Skeletal muscle cell (primary cell): ENCODE results near the gene NFATC2.
A peak's percentile ranks its signal among the peaks of the same experiment; 100 is the strongest.

ENCODE experiments used
- DNase-seq: peaks from one replicate; pipeline ENCODE4 v3.0.0-alpha.2; 2010; ENCODE audit warnings: low read depth
- H3K4me3 ChIP-seq: 2 replicates; pipeline ENCODE4 v1.5.1; 2011; ENCODE audit warnings: low read depth, mild to moderate bottlenecking, control low read depth, low read length, moderate library complexity

NFATC2 gene

DNA sequence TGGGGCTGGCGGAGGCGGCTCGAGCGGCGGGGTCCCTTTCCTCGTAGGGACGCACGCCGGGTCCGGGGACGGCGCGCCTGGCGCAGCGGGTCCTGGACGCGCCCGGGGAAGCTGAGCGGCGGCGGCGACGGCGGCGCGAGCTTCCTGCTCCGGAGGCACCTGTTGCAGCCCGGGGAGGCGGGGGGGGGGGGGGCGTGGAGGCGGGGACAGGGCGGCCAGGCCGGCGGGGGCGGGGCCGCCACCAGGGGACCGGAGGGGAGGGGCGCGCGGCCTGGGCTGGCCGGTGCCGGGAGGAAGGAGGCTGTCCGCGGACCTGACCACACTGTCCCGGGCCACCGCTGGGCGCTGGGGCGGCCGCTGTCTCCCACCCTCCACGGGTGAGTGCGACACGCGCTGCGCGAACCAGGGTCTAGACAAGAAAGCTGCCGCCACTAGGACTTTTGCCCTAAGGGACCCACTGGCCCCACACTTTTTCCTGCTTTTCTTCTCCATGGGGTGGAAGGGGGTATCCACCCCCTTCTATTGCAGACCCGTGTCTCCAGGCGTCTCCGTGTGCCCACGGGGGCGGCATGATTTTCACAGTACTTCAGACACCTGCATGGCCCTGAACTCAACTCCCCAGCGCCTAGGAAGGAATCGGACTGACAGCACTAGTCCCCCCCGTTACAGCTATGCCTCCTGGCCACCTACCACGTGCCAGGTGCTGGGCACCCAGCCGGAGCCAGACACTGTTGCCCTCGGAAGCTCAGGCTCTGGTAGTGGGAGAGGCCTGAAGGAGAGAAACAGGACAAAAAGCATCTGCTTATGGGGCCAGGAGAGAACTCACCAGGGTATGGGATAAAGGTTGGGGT, at the start of gene NFATC2:
Gene NFATC2, minus strand, starts transcription at position 149 of the 851 bp plus-strand sequence. CDS start 220 bp downstream, outside the sequence.
- H3K4me3 ChIP-seq, result peak within 1 kb of the TSS; percentile 18
- no peak for DNase-seq

DNA sequence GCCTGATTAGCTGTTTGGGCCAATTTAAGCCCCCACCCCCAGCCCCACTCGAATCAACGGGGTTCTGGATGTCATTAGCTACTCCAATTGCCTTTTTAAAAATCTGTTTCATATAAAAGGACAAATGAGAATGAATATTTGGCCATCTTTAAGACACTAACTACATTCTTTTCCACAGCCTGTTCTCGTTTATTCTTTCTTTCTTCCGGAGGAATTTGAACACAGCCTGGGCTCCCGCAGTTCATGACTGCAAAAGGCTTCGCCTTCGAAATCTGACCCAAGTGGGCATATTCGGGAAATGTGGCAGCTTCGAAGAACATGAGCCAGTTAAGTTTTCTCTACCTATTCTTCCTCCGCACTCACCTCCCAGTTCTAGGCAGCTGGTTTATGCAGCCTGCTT, 49.4 kb upstream of the NFATC2 start:
- DNase-seq, result no peak
- H3K4me3 ChIP-seq, result no peak overlapping the region

DNA sequence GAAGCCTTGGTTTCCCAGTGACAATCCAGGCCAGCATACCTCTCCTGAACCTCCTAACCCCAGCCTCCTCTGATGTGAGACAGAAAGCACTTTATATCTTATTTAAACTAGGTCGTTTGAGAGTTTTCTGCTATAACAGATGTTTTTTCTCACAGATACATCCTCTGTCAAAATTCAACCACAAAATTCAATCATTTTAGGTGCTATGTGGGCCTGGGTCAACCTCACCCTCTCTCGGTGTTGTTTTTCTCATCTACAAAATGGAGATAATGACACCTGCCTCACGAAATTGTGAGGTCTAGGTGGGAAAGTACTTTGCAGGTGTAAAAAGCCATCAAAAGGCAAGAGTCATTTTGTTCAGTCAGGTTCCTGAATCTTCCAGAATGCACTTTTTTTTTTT, 46.2 kb upstream of the NFATC2 start:
- no peak overlapping the region for H3K4me3 ChIP-seq
- DNase-seq, result no peak

DNA sequence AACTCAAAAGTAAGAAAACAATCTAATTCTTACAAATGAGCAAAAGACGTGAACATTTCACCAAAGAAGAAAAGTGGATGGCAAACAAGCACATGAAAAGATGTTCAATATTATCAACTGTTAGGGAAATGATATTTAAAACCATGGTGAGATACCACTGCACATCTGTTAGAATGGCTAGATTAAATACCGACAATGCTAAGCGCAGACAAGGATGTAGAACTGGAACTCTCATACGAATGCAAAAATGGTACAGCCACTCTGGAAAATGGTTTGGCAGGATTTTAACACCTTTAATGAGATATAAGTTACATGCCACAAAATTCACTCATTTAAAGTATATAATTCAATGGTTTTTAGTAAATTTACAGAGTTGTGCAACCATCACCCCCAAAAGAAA, 44.6 kb upstream of the NFATC2 start:
- no peak for DNase-seq

DNA sequence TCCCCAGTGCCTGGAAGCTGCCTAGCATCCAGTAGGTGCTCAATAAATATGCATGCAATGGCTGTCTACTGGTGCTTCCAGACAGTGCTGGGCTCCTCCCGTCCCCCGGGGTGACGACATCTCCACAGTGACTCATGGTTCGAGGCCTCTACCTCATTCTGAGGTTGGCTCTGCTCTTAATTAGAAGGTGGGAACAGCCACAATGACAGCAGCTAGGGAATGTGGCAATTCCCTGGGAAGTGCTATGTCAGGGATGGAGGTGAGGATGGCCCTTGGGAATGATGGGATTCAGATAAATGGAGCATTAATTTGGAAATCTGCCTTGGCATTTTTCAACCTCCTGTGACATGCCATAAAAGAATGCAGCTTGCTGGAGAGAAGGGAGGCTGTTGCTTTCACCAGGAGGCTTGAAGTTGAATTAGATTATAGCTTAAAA, 43.5 kb upstream of the NFATC2 start:
- peak; percentile 79 for DNase-seq
- H3K4me3 ChIP-seq, result no peak overlapping the region

More for the DNA sequence above, 44.6 kb upstream of the NFATC2 start:
- no peak overlapping the region for H3K4me3 ChIP-seq

DNA sequence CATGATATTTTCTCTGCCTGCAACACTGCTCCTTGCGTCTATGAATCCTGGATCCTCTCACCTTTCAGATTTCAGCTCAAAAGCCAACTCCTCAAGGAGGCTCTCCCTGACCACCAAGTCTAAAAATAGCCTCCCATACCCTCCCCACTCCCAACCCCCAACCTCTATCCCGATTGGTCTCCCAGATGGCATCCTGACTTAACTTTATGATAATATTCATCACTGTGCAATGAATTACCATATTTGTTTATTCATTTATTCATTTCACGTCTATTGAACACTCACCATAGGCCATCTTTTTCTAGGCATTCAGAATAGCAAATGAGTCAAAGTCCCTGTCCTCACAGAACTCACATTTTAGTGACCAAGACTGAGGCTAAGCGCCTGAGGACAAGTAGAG, 42.6 kb upstream of the NFATC2 start:
- H3K4me3 ChIP-seq, result no peak overlapping the region

DNA sequence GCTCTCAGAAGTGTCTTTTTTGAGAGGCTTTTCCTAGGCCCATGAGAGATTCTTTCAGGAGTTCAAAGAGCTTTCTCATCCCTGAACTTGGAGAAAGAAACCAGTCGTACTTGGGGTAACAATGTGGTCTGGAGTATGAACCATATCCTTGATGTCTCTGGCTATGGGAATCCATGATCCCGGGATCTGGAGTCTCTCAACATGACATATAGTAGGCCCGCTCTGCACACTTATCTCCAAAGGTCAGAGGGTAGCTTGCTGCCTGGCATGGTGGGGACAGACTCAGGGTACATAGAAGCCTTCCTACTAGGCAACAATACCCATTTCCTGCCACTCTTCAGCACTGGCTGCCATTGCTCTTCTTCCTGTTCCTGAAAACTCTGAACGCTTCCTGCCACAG, 42.2 kb upstream of the NFATC2 start:
- no peak for DNase-seq
- H3K4me3 ChIP-seq, result no peak overlapping the region

More for the DNA sequence above, 42.6 kb upstream of the NFATC2 start:
- DNase-seq, result no peak

DNA sequence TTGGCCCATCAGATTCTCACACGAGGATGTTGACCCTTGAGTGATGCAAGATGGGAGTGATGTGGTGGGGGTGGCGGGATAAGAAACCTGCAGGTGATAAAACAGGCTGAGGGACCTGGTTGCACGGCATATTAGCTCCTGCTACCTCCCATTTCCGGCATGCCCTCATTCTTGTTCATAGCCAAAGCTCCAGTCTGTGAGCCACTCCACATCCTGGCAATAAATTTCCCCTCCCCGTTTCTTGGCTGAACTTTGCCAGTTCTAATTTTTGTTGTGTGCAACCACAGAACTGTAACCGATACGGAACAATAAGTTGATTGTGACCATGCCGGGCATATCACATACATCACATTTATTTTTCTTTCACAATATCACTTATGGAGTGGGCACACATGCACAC, 41.6 kb upstream of the NFATC2 start:
- DNase-seq, result no peak
- no peak overlapping the region for H3K4me3 ChIP-seq

DNA sequence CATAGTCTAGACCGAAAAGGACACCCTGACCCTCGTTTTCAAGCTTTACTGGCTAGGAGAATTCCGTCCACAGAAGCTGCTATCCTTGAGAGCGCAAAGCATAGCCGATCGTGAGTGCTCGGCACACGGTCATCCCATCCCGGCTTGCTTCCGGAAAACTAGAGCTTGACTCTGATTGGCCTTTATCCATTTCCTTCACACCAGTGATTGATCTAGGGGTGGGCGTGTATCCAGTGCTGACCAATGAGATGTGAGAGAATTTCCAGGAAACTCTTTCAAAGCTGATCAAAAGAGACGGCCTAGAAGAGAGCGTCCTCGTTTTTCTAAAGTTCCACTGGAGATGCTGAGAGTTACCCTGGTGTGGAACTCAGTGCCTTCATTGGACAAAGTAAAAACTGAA, 41.0 kb upstream of the NFATC2 start:
- no peak overlapping the region for H3K4me3 ChIP-seq
- no peak for DNase-seq

DNA sequence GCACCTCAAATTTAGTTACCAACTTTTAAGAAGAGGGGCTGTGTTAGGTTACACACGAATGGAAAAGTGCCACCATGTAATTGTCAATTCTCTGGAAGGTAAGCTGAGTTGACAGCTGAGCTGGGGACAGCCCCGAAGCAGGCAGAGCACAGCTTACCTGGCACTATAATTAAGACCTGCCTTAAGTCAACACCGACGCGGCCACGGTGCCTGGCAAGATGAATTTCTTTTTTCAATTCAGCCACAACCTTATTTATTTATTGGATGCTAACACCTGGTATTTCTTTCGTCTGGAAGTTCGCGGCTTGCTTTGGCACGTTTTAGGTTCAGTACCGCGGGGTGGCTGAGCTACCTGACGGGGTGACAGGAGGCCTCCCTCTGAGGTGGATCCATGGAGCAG, 40.6 kb upstream of the NFATC2 start:
- no peak for DNase-seq
- no peak overlapping the region for H3K4me3 ChIP-seq

DNA sequence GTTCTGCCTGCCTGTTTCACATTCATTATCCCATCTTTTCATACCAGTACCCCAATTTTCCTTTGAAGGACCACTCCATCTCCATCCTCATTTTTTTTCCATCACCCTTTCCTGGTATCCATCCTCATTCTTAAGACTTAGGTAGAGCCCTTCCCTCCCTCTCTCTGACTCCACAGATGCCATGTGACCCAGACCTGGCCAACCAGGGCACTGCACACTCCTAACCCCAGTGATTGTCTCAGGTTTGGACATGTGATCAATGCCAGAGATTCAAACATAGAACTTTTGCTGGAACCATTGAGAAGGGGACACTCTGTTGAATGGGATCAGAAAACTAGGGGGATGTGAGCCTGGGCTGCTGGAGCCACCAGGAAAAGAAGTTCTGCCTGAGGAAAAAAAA, 39.1 kb upstream of the NFATC2 start:
- DNase-seq, result no peak
- no peak overlapping the region for H3K4me3 ChIP-seq

DNA sequence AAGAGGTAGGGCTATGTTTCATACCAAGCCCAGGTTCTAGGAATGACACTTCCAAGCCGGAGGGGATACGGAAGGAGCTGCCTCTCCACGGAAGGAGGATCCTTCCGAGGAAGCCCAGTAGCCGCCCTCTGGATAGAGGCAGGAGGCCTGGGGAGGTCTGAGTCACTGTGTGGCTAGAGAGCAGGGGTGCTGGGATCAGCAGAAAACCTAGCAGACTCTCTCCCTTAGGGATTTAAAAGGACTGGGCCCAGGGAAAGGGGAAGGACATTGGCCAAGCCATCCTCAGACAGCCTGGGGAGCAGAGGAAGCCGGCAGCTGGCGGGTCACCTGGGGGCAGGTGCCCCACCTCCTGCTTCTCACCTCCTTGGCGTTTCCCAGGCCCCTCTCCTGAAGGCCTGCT, 36.6 kb upstream of the NFATC2 start:
- no peak overlapping the region for H3K4me3 ChIP-seq
- DNase-seq, result no peak

DNA sequence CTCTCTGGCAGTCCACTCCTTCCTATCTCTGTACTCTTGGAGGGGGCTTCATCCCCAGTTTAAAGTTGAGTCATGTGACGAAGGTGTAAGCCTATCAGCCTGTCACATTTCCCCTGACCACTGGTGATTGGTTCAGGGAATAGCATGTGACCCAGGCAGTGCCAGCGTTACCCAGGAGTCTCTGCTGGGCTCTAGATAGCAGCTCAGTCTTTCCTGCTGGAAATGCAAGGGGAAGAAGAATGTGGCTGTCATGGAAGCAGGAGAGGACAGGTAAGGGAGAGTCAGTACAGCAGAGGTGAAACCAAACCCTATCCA, 35.6 kb upstream of the NFATC2 start:
- DNase-seq, result no peak
- H3K4me3 ChIP-seq, result no peak overlapping the region

DNA sequence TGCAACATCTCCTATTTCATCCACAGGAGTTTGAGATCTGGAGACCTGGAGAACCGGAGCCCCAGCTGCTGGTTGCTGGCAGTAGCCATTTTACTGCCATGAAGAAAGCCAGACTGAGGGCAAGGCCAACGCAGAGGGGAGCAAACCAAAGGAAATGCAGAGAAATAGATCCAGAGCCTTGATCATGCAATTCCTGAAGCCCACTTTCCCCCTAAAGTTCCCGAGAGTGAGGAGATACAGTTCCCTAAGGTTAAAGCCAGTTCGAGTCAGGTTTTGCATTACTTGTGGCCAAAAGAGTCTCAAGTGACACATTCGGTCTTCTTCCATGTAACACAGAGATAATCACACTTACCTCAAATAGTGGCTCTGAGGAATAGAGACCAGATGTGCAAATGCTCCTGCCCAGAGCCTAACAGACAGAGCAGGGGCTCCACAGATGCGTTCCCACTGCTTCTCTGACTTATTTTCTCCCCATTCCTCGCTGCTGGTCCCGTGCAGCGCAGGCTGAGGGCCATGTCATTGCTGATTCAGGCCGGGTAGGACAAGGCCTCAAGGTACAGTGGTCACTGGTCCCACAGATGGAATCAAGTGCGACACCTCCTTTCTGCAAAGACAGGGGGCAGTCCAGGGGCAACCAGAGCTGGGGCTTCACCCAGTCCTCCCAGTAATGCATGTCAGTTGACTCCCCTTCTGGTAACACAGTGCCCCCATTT, 35.1 kb upstream of the NFATC2 start:
- H3K4me3 ChIP-seq, result no peak overlapping the region
- no peak for DNase-seq

DNA sequence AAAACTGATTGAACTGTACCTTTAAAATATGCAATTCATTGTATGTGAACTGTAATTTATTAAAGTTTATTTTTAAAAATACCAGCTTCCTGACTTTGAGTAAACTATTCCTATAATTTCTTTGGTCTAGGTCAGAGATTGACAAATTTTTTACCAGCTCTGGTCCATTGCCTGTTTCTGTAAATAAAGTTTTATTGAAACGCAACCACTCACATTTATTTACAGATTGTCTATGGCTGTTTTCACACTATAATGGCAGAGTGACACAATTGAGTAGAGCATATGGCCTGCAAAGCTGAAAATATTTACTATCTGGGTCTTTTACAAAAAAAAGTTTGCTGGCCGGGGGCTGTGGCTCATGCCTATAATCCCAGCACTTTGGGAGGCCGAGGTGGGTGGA, 33.0 kb upstream of the NFATC2 start:
- no peak for DNase-seq

DNA sequence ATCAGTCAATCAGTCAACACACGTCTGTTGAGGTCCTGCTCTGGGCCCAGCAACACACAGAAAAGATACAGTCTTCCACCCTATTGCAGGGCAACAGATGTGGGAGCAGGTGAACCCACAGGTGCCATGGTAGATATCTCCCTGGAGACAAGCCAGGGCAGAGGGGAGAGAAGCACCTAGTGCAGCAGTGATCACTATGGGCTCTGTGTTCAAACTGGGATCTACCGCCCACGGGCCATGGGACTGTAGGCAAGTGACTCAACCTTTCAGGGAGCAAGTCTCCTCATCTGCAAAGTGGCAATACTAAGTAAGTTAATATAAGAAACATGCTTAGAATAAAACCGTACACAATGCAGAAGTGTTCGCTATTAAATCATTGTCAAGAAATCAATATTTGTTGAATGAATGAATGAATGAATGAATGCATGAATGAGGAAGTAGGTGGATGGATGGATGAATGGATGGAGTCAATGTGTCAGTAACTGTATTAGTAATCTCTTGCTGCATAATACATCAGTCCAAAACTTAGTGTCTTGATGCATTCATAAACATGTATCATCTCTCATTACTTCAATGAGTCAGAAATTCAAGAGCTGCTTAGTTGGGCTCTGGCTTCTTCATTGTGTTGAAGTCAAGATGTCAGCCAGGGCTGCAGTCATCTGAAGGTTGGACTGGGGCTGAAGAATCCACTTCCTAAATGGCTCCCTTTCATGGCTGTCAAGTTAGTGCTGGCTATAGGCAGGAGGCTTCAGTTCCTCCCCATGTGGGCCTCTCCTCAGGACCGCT, 31.9 kb upstream of the NFATC2 start:
- no peak overlapping the region for H3K4me3 ChIP-seq
- no peak for DNase-seq

More for the DNA sequence above, 33.0 kb upstream of the NFATC2 start:
- no peak overlapping the region for H3K4me3 ChIP-seq

DNA sequence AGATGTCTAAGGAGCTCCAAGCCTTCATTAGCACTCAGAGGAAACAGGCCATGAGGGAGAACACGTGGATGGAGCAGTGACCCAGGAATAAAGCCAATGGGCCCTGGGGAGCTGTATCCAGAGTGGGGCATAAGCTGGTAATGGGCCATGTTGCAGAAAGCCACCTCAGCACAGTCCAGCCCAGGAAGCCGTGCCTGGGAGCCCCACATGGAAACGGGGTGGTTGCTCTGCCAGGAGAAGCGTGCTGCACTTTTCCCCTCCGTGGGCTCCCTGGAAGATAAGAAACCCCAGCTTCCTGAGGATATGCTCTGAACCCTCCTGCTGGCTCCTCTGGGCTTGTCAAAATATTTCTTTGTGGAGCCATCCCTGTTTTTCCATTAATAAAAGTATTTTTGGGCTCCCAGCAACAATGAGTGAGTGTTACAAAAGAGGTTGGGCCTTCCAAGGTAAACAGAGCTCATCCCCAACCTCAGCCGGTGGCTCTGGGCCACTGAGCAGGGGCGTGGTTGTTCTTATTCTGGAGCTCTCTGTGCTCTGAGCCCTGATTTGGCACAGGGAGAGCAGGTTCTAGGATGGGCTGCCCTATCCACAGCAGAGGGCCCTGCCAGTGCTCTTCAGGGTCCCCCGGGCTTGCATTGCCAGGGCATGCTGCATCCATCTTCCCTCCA, 31.2 kb upstream of the NFATC2 start:
- no peak for DNase-seq
- H3K4me3 ChIP-seq, result no peak overlapping the region

DNA sequence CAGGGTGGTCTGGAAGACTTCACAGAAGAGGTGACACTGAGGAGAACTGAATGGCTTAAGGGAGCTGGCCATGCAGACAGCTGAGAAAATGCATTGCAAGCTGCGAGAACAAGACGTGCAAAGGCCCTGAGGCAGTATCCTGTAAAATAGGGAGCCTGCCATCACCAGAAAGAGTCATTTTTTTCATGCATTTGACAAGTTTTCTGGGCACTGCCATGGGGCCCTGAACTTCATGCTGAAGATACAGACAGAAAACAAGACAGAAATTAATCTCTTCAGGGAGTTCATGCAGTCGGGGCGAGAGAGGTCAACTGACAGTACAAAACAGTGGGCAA, 28.9 kb upstream of the NFATC2 start:
- no peak for DNase-seq

DNA sequence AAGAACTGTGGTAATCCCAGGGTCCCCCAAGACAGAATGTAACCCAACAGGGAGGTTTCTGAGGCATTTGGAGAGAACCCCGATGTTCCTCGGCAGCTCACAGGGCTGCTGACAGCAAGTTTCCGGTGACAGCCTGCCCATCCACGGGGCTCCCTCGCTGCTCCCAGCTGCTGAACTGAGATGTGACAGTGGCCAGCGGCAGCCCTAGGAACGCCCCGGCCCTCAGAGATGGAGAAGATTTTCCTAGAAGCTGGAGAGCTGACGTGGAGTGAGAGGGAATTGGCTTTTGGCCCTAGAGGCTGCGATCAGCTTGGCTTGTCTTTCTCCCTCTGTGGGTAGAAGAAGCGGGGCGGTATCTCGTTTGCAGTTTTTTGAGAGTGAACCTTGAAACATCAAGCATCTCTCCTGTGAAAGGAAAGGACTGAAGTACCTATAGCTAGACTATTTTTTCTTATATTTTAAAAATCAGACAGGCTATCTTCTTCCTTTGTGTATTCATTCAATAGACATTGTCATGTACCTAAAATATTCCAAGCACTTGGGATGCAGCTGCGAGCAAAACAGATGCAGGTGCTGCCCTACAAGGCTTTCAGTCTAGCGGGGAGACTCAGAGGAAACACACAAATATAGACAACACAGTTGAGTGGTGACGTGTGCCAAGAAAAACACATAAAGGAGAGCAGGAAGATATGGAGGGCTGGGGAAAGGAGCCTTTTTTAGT, 28.4 kb upstream of the NFATC2 start:
- DNase-seq, result no peak
- no peak overlapping the region for H3K4me3 ChIP-seq

More for the DNA sequence above, 28.9 kb upstream of the NFATC2 start:
- H3K4me3 ChIP-seq, result no peak overlapping the region
